Measurements from ENCODE around the gene DGCR2. TPM values are rescaled to one million over a fixed set of nuclear protein-coding genes. Genes with fewer than 3 reads are reported as not detected.

Gene DGCR2
- total and polyA plus RNA-seq, 2 of the 8 experiments (the other 6 are each of a cell fraction or from before 2014, with no cell fraction given), result 42.3 to 62.2 TPM

DNA sequence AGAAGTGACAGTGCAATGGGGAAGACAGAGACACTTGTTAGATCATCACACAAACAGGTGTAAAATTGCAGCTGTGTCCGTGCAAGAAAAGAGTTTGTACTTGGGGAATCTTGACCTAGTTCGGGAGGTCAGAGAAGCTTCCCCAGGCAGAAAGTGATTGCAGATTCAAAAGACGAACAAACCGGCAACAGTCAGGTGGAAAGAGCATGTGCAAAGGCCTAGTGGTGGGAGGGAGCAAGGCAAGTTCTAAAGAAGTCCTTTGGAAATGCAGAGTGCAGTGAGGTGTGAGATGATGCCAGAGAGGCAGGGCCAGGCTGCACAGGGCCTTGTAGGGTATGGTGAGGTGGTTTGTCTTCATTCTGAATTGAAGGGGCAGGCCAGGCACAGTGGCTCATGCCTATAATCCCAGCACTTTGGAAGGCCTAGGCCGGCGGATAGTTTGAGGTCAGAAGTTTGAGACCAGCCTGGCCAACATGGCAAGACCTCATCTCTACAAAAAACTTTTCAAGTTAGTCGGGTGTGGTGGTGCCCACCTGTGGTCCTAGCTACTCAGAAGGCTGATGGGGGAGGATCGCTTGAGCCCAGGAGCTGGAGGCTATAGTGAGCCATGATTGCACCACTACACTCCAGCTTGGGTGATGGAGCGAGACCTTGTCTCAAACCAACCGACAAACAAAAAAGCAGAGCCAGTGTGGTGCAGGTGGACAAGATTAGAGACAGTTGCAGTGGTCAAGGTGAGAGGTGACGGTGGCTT is 24.2 kb upstream of the DGCR2 start:
- POLR2A ChIA-PET (ENCODE audit: partially characterized antibody), result interaction anchor here (1.1 kb wide), 1 partner anchor 23 kb away, joined by 3 read pairs; no protein-coding TSS in a partner anchor
- peaks cover 4 to 14% (median 7%) of the 10 kb centered on the region in 4 experiments; a peak in 5 of 8 replicates for H3K36me3 ChIP-seq (ENCODE audit: control insufficient read depth in 2 of 4, insufficient read depth in 4 of 4, low read length in 3 of 4)
- H3K23ac ChIP-seq (ENCODE audit: insufficient read length), result no peak overlapping the region
- no peak overlapping the region for H3K9ac ChIP-seq (replicated peaks in 1 of 4; ENCODE audit: extremely low read depth in 1 of 4, low read depth in 3 of 4, low read length in 3 of 4)
- H2BK5ac ChIP-seq (ENCODE audit: low read depth, low read length), result no peak overlapping the region
- H3K23me2 ChIP-seq (ENCODE audit: low read depth, low read length), result peaks cover 12% of the 10 kb centered on the region; the same call in 1 of the 2 replicates
- peaks cover 2 to 7% of the 10 kb centered on the region in 2 experiments for H4K20me1 ChIP-seq (replicated peaks in 1 of 2; ENCODE audit: control insufficient read depth in 1 of 2, insufficient read depth in 2 of 2, low read length in 2 of 2)
- H3K18ac ChIP-seq (ENCODE audit: extremely low read depth, low read length), result no peak overlapping the region
- no peak overlapping the region for H2BK120ac ChIP-seq (replicated peaks; ENCODE audit: low read depth, low read length)
- H2BK15ac ChIP-seq (ENCODE audit: low read length), result 0 out of 2 replicates have a peak overlapping the region, but pooled peaks have one; percentile 36
- H3K79me2 ChIP-seq (ENCODE audit: control insufficient read depth in 1 of 2, insufficient read depth in 2 of 2, low read length in 2 of 2), result peaks cover 0 to 10% of the 10 kb centered on the region in 2 experiments; a peak in 2 of 4 replicates
- H2BK20ac ChIP-seq (ENCODE audit: low read length), result no peak overlapping the region
- no peak overlapping the region for H4K5ac ChIP-seq (ENCODE audit: insufficient read length, low read depth, low read length)
- no peak overlapping the region for H4K8ac ChIP-seq (ENCODE audit: extremely low read depth, insufficient read depth, low read length)
- TF ChIP-seq CHD2 (IDR thresholded peaks at IDR 0.05; ENCODE audit: low read length) (no peak), CTCF (IDR thresholded peaks at IDR 0.05; ENCODE audit: control extremely low read depth in 1 of 3, insufficient read depth in 1 of 3, low read depth in 1 of 3, low read length in 3 of 3) (peak in 1 of 3 experiments; percentile 27; a peak in 1 of 4 replicates), MAX (IDR thresholded peaks at IDR 0.05) (peak; percentile 29; the same call in 1 of the 2 replicates), KDM1A (IDR thresholded peaks at IDR 0.05; ENCODE audit: borderline replicate concordance, low read length) (0 out of 2 replicates have a peak, but pooled peaks have one; percentile 30)
- 89% methylated on average over 11 of the region's 11 CpGs; no CpG with 5 or more reads in 1 of the 2 experiments for WGBS, 2 experiments (ENCODE audit: extremely low coverage in 1 of 2, insufficient coverage in 1 of 2, insufficient read length in 1 of 2, insufficient replicate concordance in 2 of 2, low coverage in 1 of 2, low lambda C conversion rate in 2 of 2, missing lambda C conversion rate in 1 of 2)
- no peak overlapping the region for H3K4me3 ChIP-seq (ENCODE audit: extremely low read depth in 1 of 4, insufficient read depth in 2 of 4, low read depth in 3 of 4, low read length in 4 of 4)
- 0 out of 4 replicates have a peak, but pooled peaks cover 0 to 2% of the 10 kb centered on the region in 2 experiments for H3K9me3 ChIP-seq (ENCODE audit: insufficient read depth in 2 of 2, low read depth in 1 of 2, low read length in 1 of 2)
- DNase-seq (ENCODE audit: low read depth in 1 of 2, low spot score in 2 of 2), result no peak
- peaks cover 0 to 12% (median 6%) of the 10 kb centered on the region in 4 experiments; a peak in 5 of 7 replicates for H3K4me1 ChIP-seq (replicated peaks in 1 of 4; ENCODE audit: control insufficient read depth in 3 of 4, insufficient read depth in 4 of 4, low read length in 3 of 4)
- H4K91ac ChIP-seq (replicated peaks; ENCODE audit: insufficient read length, low read length), result no peak overlapping the region
- peak overlapping the region; percentile 22; the same call in 1 of the 2 replicates for H2BK12ac ChIP-seq (ENCODE audit: low read depth, low read length)
- H3K14ac ChIP-seq (ENCODE audit: insufficient read length), result no peak overlapping the region
- CTCF ChIA-PET (ENCODE audit: partially characterized antibody), result interaction anchor here (0.6 to 5.0 kb wide), 13 partner anchors 10 to 322 kb away, joined by 3 to 37 read pairs (median 4); partner anchors contain the start of genes DGCR2 and SLC25A1
- peak overlapping the region; percentile 19 for H3K56ac ChIP-seq (replicated peaks; ENCODE audit: insufficient read length, low read depth, low read length)
- H2AFZ ChIP-seq (ENCODE audit: low read length), result no peak overlapping the region
- no peaks in the 10 kb centered on the region; the same call in 1 of the 2 replicates for H3K79me1 ChIP-seq (ENCODE audit: low read depth, low read length)
- peak; percentile 24 for FAIRE-seq
- H3K27me3 ChIP-seq (replicated peaks in 1 of 4; ENCODE audit: control insufficient read depth in 3 of 4, extremely low read depth in 1 of 4, insufficient read depth in 3 of 4, low read length in 3 of 4), result peaks cover 40 to 53% (median 46%) of the 10 kb centered on the region in 4 experiments
- H3K4ac ChIP-seq (replicated peaks; ENCODE audit: insufficient read length, low read depth, low read length), result no peak overlapping the region
- H2AK5ac ChIP-seq (ENCODE audit: low read depth, low read length), result peak overlapping the region; percentile 5; the same call in 1 of the 2 replicates
- H3K4me2 ChIP-seq (ENCODE audit: insufficient read depth in 1 of 2, low read depth in 2 of 2, low read length in 2 of 2), result no peak overlapping the region; a peak in 1 of 4 replicates
- no peak overlapping the region for H3K27ac ChIP-seq (ENCODE audit: low read depth, low read length)

All from H1 (cell line).